IMR-90 (cell line): ENCODE data around the gene NUP153. TPM values are rescaled to one million over a fixed set of nuclear protein-coding genes. Genes with fewer than 3 reads are reported as not detected.

Experiments
- ATAC-seq: fragments of 200-7000 bp; cut with Tn5 transposase; 2 replicates; pipeline ENCODE4 v1.9.1; 2020; ENCODE audit warnings: low read depth, mild to moderate bottlenecking, moderate library complexity
- BruUV-seq: library from RNA; stranded (reverse); fragments of 400-500 nt; replicated peaks from 2 replicates; lab custom pipeline; 2021; lab: Mats Ljungman, UMichigan
- CTCF ChIA-PET: fragments of 300-600 bp; formaldehyde crosslinking; extraction: SDS; loops from one replicate; lab custom pipeline; 2021; ENCODE audit warnings: antibody characterized with exemption; lab: Yijun Ruan, JAX
- POLR2A ChIA-PET: fragments of 300-600 bp; sonication (Branson Sonifier 250); formaldehyde crosslinking; loops from one replicate; lab custom pipeline; 2022; ENCODE audit warnings: antibody characterized with exemption; ENCODE audit not compliant: unreplicated experiment; lab: Charles Lee
- DNase-seq: peaks from one replicate; pipeline ENCODE4 v3.0.0; 2013
- H2AFZ ChIP-seq: replicated peaks from 2 replicates; pipeline ENCODE3; 2013; ENCODE audit warnings: low read length, mild to moderate bottlenecking; ENCODE audit not compliant: poor library complexity
- H2AK5ac ChIP-seq: 2 replicates; pipeline ENCODE4 v1.6.1; 2013; ENCODE audit warnings: low read depth, low read length, inconsistent platforms
- H2AK9ac ChIP-seq: replicated peaks from 2 replicates; pipeline ENCODE3; 2013; ENCODE audit warnings: mild to moderate bottlenecking, low read depth, low read length, moderate library complexity; ENCODE audit not compliant: poor library complexity
- H2BK120ac ChIP-seq: 2 replicates; pipeline ENCODE4 v1.6.1; 2013; ENCODE audit warnings: low read depth, low read length, inconsistent platforms
- H2BK15ac ChIP-seq: 3 replicates; pipeline ENCODE4 v1.6.1; 2013; ENCODE audit warnings: low read depth, low read length, inconsistent platforms
- H2BK20ac ChIP-seq: 2 replicates; pipeline ENCODE4 v1.6.1; 2013; ENCODE audit warnings: low read depth, mild to moderate bottlenecking, inconsistent platforms, low read length, moderate library complexity
- H2BK5ac ChIP-seq: 2 replicates; pipeline ENCODE4 v1.6.1; 2013; ENCODE audit warnings: mild to moderate bottlenecking, low read depth, low read length, inconsistent platforms; ENCODE audit not compliant: poor library complexity, severe bottlenecking
- H3K14ac ChIP-seq: replicated peaks from 2 replicates; pipeline ENCODE4 v1.6.1; 2013; ENCODE audit warnings: low read depth, low read length, inconsistent platforms
- H3K18ac ChIP-seq: 2 replicates; pipeline ENCODE4 v1.6.1; 2013; ENCODE audit warnings: low read depth, low read length, control low read depth
- H3K23ac ChIP-seq: 2 replicates; pipeline ENCODE4 v1.6.1; 2013; ENCODE audit warnings: low read depth, low read length, inconsistent platforms
- H3K27ac ChIP-seq: 2 replicates; pipeline ENCODE4 v1.5.1; 2013; ENCODE audit warnings: mild to moderate bottlenecking, control low read depth, low read length; ENCODE audit not compliant: insufficient read depth
- H3K27me3 ChIP-seq: 2 replicates; pipeline ENCODE4 v1.6.1; 2013; ENCODE audit warnings: low read length; ENCODE audit not compliant: control insufficient read depth, insufficient read depth
- H3K36me3 ChIP-seq: 2 replicates; pipeline ENCODE4 v1.6.1; 2013; ENCODE audit warnings: low read length, mixed read lengths; ENCODE audit not compliant: control insufficient read depth, insufficient read depth
- H3K4ac ChIP-seq: 2 replicates; pipeline ENCODE4 v1.6.1; 2013; ENCODE audit warnings: low read depth, low read length, inconsistent platforms
- H3K4me1 ChIP-seq: 2 replicates; pipeline ENCODE4 v1.6.1; 2013; ENCODE audit warnings: low read length, mixed read lengths; ENCODE audit not compliant: control insufficient read depth, insufficient read depth
- H3K4me2 ChIP-seq: 2 replicates; pipeline ENCODE4 v1.6.1; 2013; ENCODE audit warnings: low read depth, mild to moderate bottlenecking, control low read depth, low read length, moderate library complexity
- H3K4me3 ChIP-seq: 2 replicates; pipeline ENCODE4 v1.5.1; 2013; ENCODE audit warnings: low read depth, mild to moderate bottlenecking, control low read depth, low read length, moderate library complexity; ENCODE audit not compliant: insufficient read depth
- H3K56ac ChIP-seq: 2 replicates; pipeline ENCODE4 v1.6.1; 2013; ENCODE audit warnings: low read length, inconsistent platforms; ENCODE audit not compliant: insufficient read depth; ENCODE audit errors: extremely low read depth
- H3K79me1 ChIP-seq, 2 experiments: 2 replicates each; pipeline ENCODE4 v1.6.1; 2013; ENCODE audit warnings: low read length in 2 of 2, inconsistent platforms in 1 of 2, low read depth in 1 of 2
- H3K9ac ChIP-seq: 2 replicates; pipeline ENCODE4 v1.6.1; 2013; ENCODE audit warnings: low read depth, low read length, control low read depth
- H3K9me1 ChIP-seq: 2 replicates; pipeline ENCODE4 v1.6.1; 2013; ENCODE audit warnings: low read length, inconsistent platforms; ENCODE audit not compliant: insufficient read depth
- H3K9me3 ChIP-seq: 2 replicates; pipeline ENCODE4 v1.6.1; 2013; ENCODE audit warnings: low read length; ENCODE audit not compliant: control insufficient read depth, insufficient read depth
- H4K20me1 ChIP-seq: 2 replicates; pipeline ENCODE4 v1.6.1; 2013; ENCODE audit warnings: low read length, inconsistent platforms; ENCODE audit not compliant: insufficient read depth
- H4K5ac ChIP-seq: 2 replicates; pipeline ENCODE4 v1.6.1; 2013; ENCODE audit warnings: mild to moderate bottlenecking, low read depth, low read length, control low read depth
- H4K8ac ChIP-seq, 2 experiments: 2 replicates each; pipeline ENCODE4 v1.6.1; 2013; ENCODE audit warnings: low read depth in 2 of 2, low read length in 2 of 2, control low read depth in 1 of 2, inconsistent platforms in 1 of 2
- H4K91ac ChIP-seq: 2 replicates; pipeline ENCODE4 v1.6.1; 2013; ENCODE audit warnings: low read depth, low read length, inconsistent platforms; ENCODE audit not compliant: insufficient read depth
- BHLHE40 ChIP-seq: fragments of 150-350 bp; IDR thresholded peaks from 2 replicates; pipeline ENCODE4 v1.6.1; 2016; ENCODE audit warnings: mild to moderate bottlenecking, low read depth, low read length
- CEBPB ChIP-seq: IDR thresholded peaks from 2 replicates; pipeline ENCODE4 v1.6.1; 2012; ENCODE audit warnings: low read depth, low read length, improper control_type of control experiment
- CHD1 ChIP-seq: IDR thresholded peaks from 2 replicates; pipeline ENCODE4 v1.6.1; 2012; ENCODE audit warnings: low read depth, low read length, improper control_type of control experiment
- FOS ChIP-seq: fragments of 150-350 bp; IDR thresholded peaks from 2 replicates; pipeline ENCODE4 v1.6.1; 2016; ENCODE audit warnings: low read depth, low read length
- MAFK ChIP-seq: IDR thresholded peaks from 2 replicates; pipeline ENCODE4 v1.6.1; 2012; ENCODE audit warnings: low read depth, low read length, improper control_type of control experiment
- MAZ ChIP-seq: IDR thresholded peaks from 2 replicates; pipeline ENCODE4 v1.6.1; 2012; ENCODE audit warnings: low read depth, mild to moderate bottlenecking, low read length, improper control_type of control experiment, moderate library complexity, borderline replicate concordance
- MXI1 ChIP-seq: IDR thresholded peaks from 2 replicates; pipeline ENCODE4 v1.6.1; 2012; ENCODE audit warnings: low read depth, mild to moderate bottlenecking, low read length, moderate library complexity, borderline replicate concordance
- NFE2L2 ChIP-seq: fragments of 150-350 bp; IDR thresholded peaks from 2 replicates; pipeline ENCODE4 v1.6.1; 2016; ENCODE audit warnings: low read depth, mild to moderate bottlenecking, low read length
- POLR2A ChIP-seq: IDR thresholded peaks from 2 replicates; pipeline ENCODE4 v1.6.1; 2012; ENCODE audit warnings: mild to moderate bottlenecking, low read depth, low read length
- RAD21 ChIP-seq: IDR thresholded peaks from 2 replicates; pipeline ENCODE4 v1.6.1; 2012; ENCODE audit warnings: low read length, improper control_type of control experiment
- RCOR1 ChIP-seq: IDR thresholded peaks from 2 replicates; pipeline ENCODE4 v1.6.1; 2012; ENCODE audit warnings: mild to moderate bottlenecking, low read length, improper control_type of control experiment; ENCODE audit not compliant: insufficient replicate concordance
- RFX5 ChIP-seq: IDR thresholded peaks from 2 replicates; pipeline ENCODE4 v1.8.0; 2012; ENCODE audit warnings: low read depth, mild to moderate bottlenecking, low read length, moderate library complexity
- USF2 ChIP-seq: fragments of 150-350 bp; IDR thresholded peaks from 2 replicates; pipeline ENCODE4 v1.6.1; 2017; ENCODE audit warnings: mild to moderate bottlenecking, antibody characterized with exemption, low read length, low read depth
- WGBS, 2 experiments: methylation state at CpG; one replicate each; pipeline versions ENCODE4 v1.1.5 to v1.1.7; 2013; ENCODE audit warnings: missing lambda C conversion rate in 2 of 2; ENCODE audit not compliant: insufficient read length in 1 of 2; ENCODE audit errors: extremely low coverage in 2 of 2; 5-methylcytosine and 5-hydroxymethylcytosine counted together
- dilution Hi-C: fragments of 300-500 bp; cut with HindIII; formaldehyde crosslinking; loops from one replicate; pipeline ENCODE4 v1.14.3; 2018; ENCODE audit warnings: low sequenced_read_pairs; ENCODE audit not compliant: unreplicated experiment
- in situ Hi-C: fragments of 300-500 bp; cut with MboI; formaldehyde crosslinking; loops from 3 replicates; pipeline ENCODE4 v1.14.3; 2019; ENCODE audit warnings: low sequenced_read_pairs, inconsistent platforms, mixed read lengths
- intact Hi-C: fragments of 100-400 bp; cut with micrococcal nuclease; formaldehyde crosslinking; loops from 2 replicates; pipeline ENCODE4 v1.10.0; 2022
- polyA plus RNA-seq, 3 experiments: library from polyadenylated mRNA; depleted of rRNA; stranded (reverse); fragments of >200 nt; gene quantifications; 2 replicates each; pipeline ENCODE4 v1.2.3, GENCODE V29; 2012; ENCODE audit warnings: low replicate concordance in 1 of 3
- total RNA-seq: library from RNA; depleted of rRNA; stranded (reverse); fragments of >200 nt; gene quantifications from 2 replicates; pipeline ENCODE4 v1.2.3, GENCODE V29; 2012
- TF ChIP-seq, protein P1 (sequence below): fragments of 150-350 bp; IDR thresholded peaks from 2 replicates; pipeline ENCODE4 v1.6.1; 2016; ENCODE audit warnings: low read depth, mild to moderate bottlenecking, low read length, moderate library complexity, borderline replicate concordance
- TF ChIP-seq, protein P2 (sequence below): conservative IDR thresholded peaks from 2 replicates; pipeline ENCODE4 v1.5.1; 2012; ENCODE audit warnings: mild to moderate bottlenecking, low read depth, low read length, improper control_type of control experiment

Gene NUP153
- total and polyA plus RNA-seq, 2 of the 4 experiments (the other 2 are of a cell fraction) = 17.2 to 39.4 TPM

- no peak overlapping the region for H2AK9ac ChIP-seq
- H3K9me1 ChIP-seq = 0 out of 2 replicates have a peak, but pooled peaks cover 6% of the 10 kb centered on the region
- H2BK120ac ChIP-seq = no peak overlapping the region
- no peak overlapping the region for H4K8ac ChIP-seq
- no peak overlapping the region for H3K56ac ChIP-seq
- in situ Hi-C loops (no loop called here), intact Hi-C loops (no loop called here), dilution Hi-C loops (no loop called here)
- no peak overlapping the region for H3K27ac ChIP-seq
- H3K79me1 ChIP-seq = peaks cover 8 to 41% of the 10 kb centered on the region in 2 experiments
- ChIA-PET POLR2A (interaction anchor here (0.5 kb wide), 1 partner anchor 13 kb away, joined by 9 read pairs; no protein-coding TSS in a partner anchor), CTCF (interaction anchor here (0.7 to 1.2 kb wide), 3 partner anchors 11 to 112 kb away, joined by 4 to 5 read pairs (median 4); no protein-coding TSS in a partner anchor)
- H3K18ac ChIP-seq = no peak overlapping the region
- no peak overlapping the region for H3K4me2 ChIP-seq
- peak overlapping the region; percentile 11; the same call in 1 of the 2 replicates for H3K23ac ChIP-seq
- no peak overlapping the region for H4K5ac ChIP-seq
- no peak overlapping the region for H4K91ac ChIP-seq
- 0 out of 2 replicates have a peak overlapping the region, but pooled peaks have one; percentile 14 for H3K14ac ChIP-seq
- H2BK5ac ChIP-seq = no peak overlapping the region
- H3K9me3 ChIP-seq = no peaks in the 10 kb centered on the region
- ATAC-seq (no peak), DNase-seq (no peak)
- H3K4ac ChIP-seq = no peak overlapping the region
- H4K20me1 ChIP-seq = peaks cover 68% of the 10 kb centered on the region
- no peak overlapping the region for H2AFZ ChIP-seq
- H3K27me3 ChIP-seq = no peaks in the 10 kb centered on the region
- WGBS, 2 experiments = no CpG with 5 or more reads among the region's 4 CpGs
- H3K4me3 ChIP-seq = no peak overlapping the region
- peaks cover 5% of the 10 kb centered on the region for H3K36me3 ChIP-seq
- 0 out of 2 replicates have a peak, but pooled peaks cover 1% of the 10 kb centered on the region for H3K4me1 ChIP-seq
- no TSS peak for BruUV-seq
- H2BK15ac ChIP-seq = no peak overlapping the region
- no peak overlapping the region for H3K9ac ChIP-seq
- no peak overlapping the region for H2BK20ac ChIP-seq
- no peak overlapping the region for H2AK5ac ChIP-seq
- TF ChIP-seq FOS (no peak), MXI1 (no peak), MAZ (no peak), NFE2L2 (no peak), CEBPB (no peak), POLR2A (no peak), RCOR1 (no peak), USF2 (no peak), RAD21 (no peak), CHD1 (no peak), MAFK (no peak), BHLHE40 (no peak), RFX5 (no peak)
- TF ChIP-seq, protein P1, sequence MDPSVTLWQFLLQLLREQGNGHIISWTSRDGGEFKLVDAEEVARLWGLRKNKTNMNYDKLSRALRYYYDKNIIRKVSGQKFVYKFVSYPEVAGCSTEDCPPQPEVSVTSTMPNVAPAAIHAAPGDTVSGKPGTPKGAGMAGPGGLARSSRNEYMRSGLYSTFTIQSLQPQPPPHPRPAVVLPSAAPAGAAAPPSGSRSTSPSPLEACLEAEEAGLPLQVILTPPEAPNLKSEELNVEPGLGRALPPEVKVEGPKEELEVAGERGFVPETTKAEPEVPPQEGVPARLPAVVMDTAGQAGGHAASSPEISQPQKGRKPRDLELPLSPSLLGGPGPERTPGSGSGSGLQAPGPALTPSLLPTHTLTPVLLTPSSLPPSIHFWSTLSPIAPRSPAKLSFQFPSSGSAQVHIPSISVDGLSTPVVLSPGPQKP = no peak
- TF ChIP-seq, protein P2, sequence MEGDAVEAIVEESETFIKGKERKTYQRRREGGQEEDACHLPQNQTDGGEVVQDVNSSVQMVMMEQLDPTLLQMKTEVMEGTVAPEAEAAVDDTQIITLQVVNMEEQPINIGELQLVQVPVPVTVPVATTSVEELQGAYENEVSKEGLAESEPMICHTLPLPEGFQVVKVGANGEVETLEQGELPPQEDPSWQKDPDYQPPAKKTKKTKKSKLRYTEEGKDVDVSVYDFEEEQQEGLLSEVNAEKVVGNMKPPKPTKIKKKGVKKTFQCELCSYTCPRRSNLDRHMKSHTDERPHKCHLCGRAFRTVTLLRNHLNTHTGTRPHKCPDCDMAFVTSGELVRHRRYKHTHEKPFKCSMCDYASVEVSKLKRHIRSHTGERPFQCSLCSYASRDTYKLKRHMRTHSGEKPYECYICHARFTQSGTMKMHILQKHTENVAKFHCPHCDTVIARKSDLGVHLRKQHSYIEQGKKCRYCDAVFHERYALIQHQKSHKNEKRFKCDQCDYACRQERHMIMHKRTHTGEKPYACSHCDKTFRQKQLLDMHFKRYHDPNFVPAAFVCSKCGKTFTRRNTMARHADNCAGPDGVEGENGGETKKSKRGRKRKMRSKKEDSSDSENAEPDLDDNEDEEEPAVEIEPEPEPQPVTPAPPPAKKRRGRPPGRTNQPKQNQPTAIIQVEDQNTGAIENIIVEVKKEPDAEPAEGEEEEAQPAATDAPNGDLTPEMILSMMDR = no peak
Measured at GRCh38 chr6:17691925-17692538, 14.7 kb downstream of the NUP153 start.
